ENCODE results near the gene ATP1B4. TPM values are rescaled to one million over a fixed set of nuclear protein-coding genes. Genes with fewer than 3 reads are reported as not detected.

ATP1B4 gene
- under 1 TPM in 1 of 4 donors, not detected in 3; 0.66 TPM for polyA plus RNA-seq
- long read RNA-seq, donor 1: 0 reads
- long read RNA-seq, donor 2: 0 reads
- long read RNA-seq, donor 3: 0 reads
- long read RNA-seq, donor 4: 0 reads
- long read RNA-seq, donor 5, partial matches to known transcripts: 0 of 1 reads
- long read RNA-seq, donor 5, other reads (novel, unspliced or antisense): 0 of 1 reads
- long read RNA-seq, donor 6: 0 reads
- long read RNA-seq, donor 7: 0 reads
- long read RNA-seq, donor 8, partial matches to known transcripts: 0 of 1 reads
- long read RNA-seq, donor 8, other reads (novel, unspliced or antisense): 0 of 1 reads
- long read RNA-seq, donor 9: 0 reads
- long read RNA-seq, donor 10: 0 reads

GRCh38 chrX:120361764-120362305 is at the start of gene ATP1B4:
ATP1B4 (plus strand) TSS chrX:120362089; CDS start chrX:120362169, 80 bp downstream.
- no peak within 1 kb of the TSS for H3K4me3 ChIP-seq (ENCODE audit: low read depth in 1 of 3, low read length in 3 of 3)
- no peaks in the 10 kb centered on the region for H3K36me3 ChIP-seq (ENCODE audit: control insufficient read depth in 3 of 3, insufficient read depth in 2 of 3, low read depth in 1 of 3, low read length in 3 of 3)
- 79 to 93% (median 89%) methylated on average over 9 of the region's 9 CpGs for WGBS, 3 donors
- no peaks in the 10 kb centered on the region for H3K4me1 ChIP-seq (ENCODE audit: control insufficient read depth in 3 of 3, insufficient read depth in 2 of 3, low read depth in 1 of 3, low read length in 2 of 3)
- no peaks in the 10 kb centered on the region for H3K9me3 ChIP-seq (ENCODE audit: control insufficient read depth in 2 of 2, insufficient read depth in 1 of 2, low read depth in 1 of 2, low read length in 1 of 2)
- H3K27ac ChIP-seq (ENCODE audit: low read depth in 1 of 3, low read length in 2 of 3): no peak within 1 kb of the TSS
- FAIRE-seq (no peak), DNase-seq (no peak)
- peaks cover 0 to 3% (median 0%) of the 10 kb centered on the region in 3 donors for H3K27me3 ChIP-seq (ENCODE audit: control insufficient read depth in 3 of 3, insufficient read depth in 3 of 3, low read length in 3 of 3)

GRCh38 chrX:120315776-120316175 is 46.1 kb upstream of the ATP1B4 start:
- no peak for DNase-seq
- Histone ChIP-seq H3K9me3 (ENCODE audit: control insufficient read depth in 2 of 2, insufficient read depth in 1 of 2, low read depth in 1 of 2, low read length in 1 of 2) (no peaks in the 10 kb centered on the region), H3K36me3 (ENCODE audit: control insufficient read depth in 3 of 3, insufficient read depth in 2 of 3, low read depth in 1 of 3, low read length in 3 of 3) (no peaks in the 10 kb centered on the region), H3K27me3 (ENCODE audit: control insufficient read depth in 3 of 3, insufficient read depth in 3 of 3, low read length in 3 of 3) (peaks cover 0 to 17% (median 2%) of the 10 kb centered on the region in 3 donors), H3K27ac (ENCODE audit: low read depth in 1 of 3, low read length in 2 of 3) (no peak overlapping the region), H3K4me3 (ENCODE audit: low read depth in 1 of 3, low read length in 3 of 3) (no peak overlapping the region), H3K4me1 (ENCODE audit: control insufficient read depth in 3 of 3, insufficient read depth in 2 of 3, low read depth in 1 of 3, low read length in 2 of 3) (no peaks in the 10 kb centered on the region)
- FAIRE-seq: no peak
- 18 to 40% (median 25%) methylated on average over 4 of the region's 4 CpGs for WGBS, 3 donors

- DNase-seq (peak in 1 of 2 donors; percentile 3), FAIRE-seq (peak; percentile 36)
- Histone ChIP-seq H3K27ac (ENCODE audit: low read depth in 1 of 3, low read length in 2 of 3) (no peak overlapping the region), H3K27me3 (ENCODE audit: control insufficient read depth in 3 of 3, insufficient read depth in 3 of 3, low read length in 3 of 3) (peaks cover 0 to 9% (median 0%) of the 10 kb centered on the region in 3 donors), H3K9me3 (ENCODE audit: control insufficient read depth in 2 of 2, insufficient read depth in 1 of 2, low read depth in 1 of 2, low read length in 1 of 2) (no peaks in the 10 kb centered on the region), H3K4me3 (ENCODE audit: low read depth in 1 of 3, low read length in 3 of 3) (no peak overlapping the region), H3K36me3 (ENCODE audit: control insufficient read depth in 3 of 3, insufficient read depth in 2 of 3, low read depth in 1 of 3, low read length in 3 of 3) (no peaks in the 10 kb centered on the region), H3K4me1 (ENCODE audit: control insufficient read depth in 3 of 3, insufficient read depth in 2 of 3, low read depth in 1 of 3, low read length in 2 of 3) (no peaks in the 10 kb centered on the region)
- WGBS, 3 donors: 31 to 64% (median 42%) methylated on average over 5 of the region's 5 CpGs
Measured at GRCh38 chrX:120316587-120317283, 45.2 kb upstream of the ATP1B4 start.

GRCh38 chrX:120318411-120318810 is 43.5 kb upstream of the ATP1B4 start:
- Histone ChIP-seq H3K27me3 (ENCODE audit: control insufficient read depth in 3 of 3, insufficient read depth in 3 of 3, low read length in 3 of 3) (peaks cover 0 to 2% (median 0%) of the 10 kb centered on the region in 3 donors), H3K4me3 (ENCODE audit: low read depth in 1 of 3, low read length in 3 of 3) (no peak overlapping the region), H3K4me1 (ENCODE audit: control insufficient read depth in 3 of 3, insufficient read depth in 2 of 3, low read depth in 1 of 3, low read length in 2 of 3) (no peaks in the 10 kb centered on the region), H3K36me3 (ENCODE audit: control insufficient read depth in 3 of 3, insufficient read depth in 2 of 3, low read depth in 1 of 3, low read length in 3 of 3) (no peaks in the 10 kb centered on the region), H3K27ac (ENCODE audit: low read depth in 1 of 3, low read length in 2 of 3) (no peak overlapping the region), H3K9me3 (ENCODE audit: control insufficient read depth in 2 of 2, insufficient read depth in 1 of 2, low read depth in 1 of 2, low read length in 1 of 2) (no peaks in the 10 kb centered on the region)
- DNase-seq (no peak), FAIRE-seq (no peak)
- WGBS, 3 donors: 55 to 73% (median 58%) methylated on average over 4 of the region's 4 CpGs

GRCh38 chrX:120321520-120322281 is 40.2 kb upstream of the ATP1B4 start:
- no peaks in the 10 kb centered on the region for H3K27me3 ChIP-seq (ENCODE audit: control insufficient read depth in 3 of 3, insufficient read depth in 3 of 3, low read length in 3 of 3)
- 62 to 79% (median 68%) methylated on average over 4 of the region's 4 CpGs for WGBS, 3 donors
- FAIRE-seq: no peak
- H3K9me3 ChIP-seq (ENCODE audit: control insufficient read depth in 2 of 2, insufficient read depth in 1 of 2, low read depth in 1 of 2, low read length in 1 of 2): no peaks in the 10 kb centered on the region
- H3K36me3 ChIP-seq (ENCODE audit: control insufficient read depth in 3 of 3, insufficient read depth in 2 of 3, low read depth in 1 of 3, low read length in 3 of 3): no peaks in the 10 kb centered on the region
- DNase-seq: no peak
- H3K4me3 ChIP-seq (ENCODE audit: low read depth in 1 of 3, low read length in 3 of 3): no peak overlapping the region
- no peak overlapping the region for H3K27ac ChIP-seq (ENCODE audit: low read depth in 1 of 3, low read length in 2 of 3)
- H3K4me1 ChIP-seq (ENCODE audit: control insufficient read depth in 3 of 3, insufficient read depth in 2 of 3, low read depth in 1 of 3, low read length in 2 of 3): no peaks in the 10 kb centered on the region

- no peak for DNase-seq
- no peaks in the 10 kb centered on the region for H3K9me3 ChIP-seq (ENCODE audit: control insufficient read depth in 2 of 2, insufficient read depth in 1 of 2, low read depth in 1 of 2, low read length in 1 of 2)
- 64 to 83% (median 64%) methylated on average over 2 of the region's 2 CpGs for WGBS, 3 donors
- no peak overlapping the region for H3K4me3 ChIP-seq (ENCODE audit: low read depth in 1 of 3, low read length in 3 of 3)
- no peak overlapping the region for H3K27ac ChIP-seq (ENCODE audit: low read depth in 1 of 3, low read length in 2 of 3)
- no peaks in the 10 kb centered on the region for H3K36me3 ChIP-seq (ENCODE audit: control insufficient read depth in 3 of 3, insufficient read depth in 2 of 3, low read depth in 1 of 3, low read length in 3 of 3)
- no peaks in the 10 kb centered on the region for H3K4me1 ChIP-seq (ENCODE audit: control insufficient read depth in 3 of 3, insufficient read depth in 2 of 3, low read depth in 1 of 3, low read length in 2 of 3)
- H3K27me3 ChIP-seq (ENCODE audit: control insufficient read depth in 3 of 3, insufficient read depth in 3 of 3, low read length in 3 of 3): no peaks in the 10 kb centered on the region
- FAIRE-seq: no peak
Measured at GRCh38 chrX:120331116-120331515, 30.8 kb upstream of the ATP1B4 start.

- no peaks in the 10 kb centered on the region for H3K27me3 ChIP-seq (ENCODE audit: control insufficient read depth in 3 of 3, insufficient read depth in 3 of 3, low read length in 3 of 3)
- DNase-seq (no peak), FAIRE-seq (no peak)
- no peak overlapping the region for H3K4me3 ChIP-seq (ENCODE audit: low read depth in 1 of 3, low read length in 3 of 3)
- no peak overlapping the region for H3K27ac ChIP-seq (ENCODE audit: low read depth in 1 of 3, low read length in 2 of 3)
- WGBS, 3 donors: 46 to 88% (median 71%) methylated on average over 1 of the region's 1 CpG
- no peaks in the 10 kb centered on the region for H3K4me1 ChIP-seq (ENCODE audit: control insufficient read depth in 3 of 3, insufficient read depth in 2 of 3, low read depth in 1 of 3, low read length in 2 of 3)
- H3K36me3 ChIP-seq (ENCODE audit: control insufficient read depth in 3 of 3, insufficient read depth in 2 of 3, low read depth in 1 of 3, low read length in 3 of 3): no peaks in the 10 kb centered on the region
- H3K9me3 ChIP-seq (ENCODE audit: control insufficient read depth in 2 of 2, insufficient read depth in 1 of 2, low read depth in 1 of 2, low read length in 1 of 2): peaks cover 0 to 3% of the 10 kb centered on the region in 2 donors
Measured at GRCh38 chrX:120332394-120332793, 29.5 kb upstream of the ATP1B4 start.

- Histone ChIP-seq H3K4me3 (ENCODE audit: low read depth in 1 of 3, low read length in 3 of 3) (no peak overlapping the region), H3K27me3 (ENCODE audit: control insufficient read depth in 3 of 3, insufficient read depth in 3 of 3, low read length in 3 of 3) (no peaks in the 10 kb centered on the region), H3K4me1 (ENCODE audit: control insufficient read depth in 3 of 3, insufficient read depth in 2 of 3, low read depth in 1 of 3, low read length in 2 of 3) (no peaks in the 10 kb centered on the region), H3K9me3 (ENCODE audit: control insufficient read depth in 2 of 2, insufficient read depth in 1 of 2, low read depth in 1 of 2, low read length in 1 of 2) (peaks cover 0 to 3% of the 10 kb centered on the region in 2 donors), H3K36me3 (ENCODE audit: control insufficient read depth in 3 of 3, insufficient read depth in 2 of 3, low read depth in 1 of 3, low read length in 3 of 3) (no peaks in the 10 kb centered on the region), H3K27ac (ENCODE audit: low read depth in 1 of 3, low read length in 2 of 3) (no peak overlapping the region)
- 30 to 61% (median 33%) methylated on average over 2 of the region's 2 CpGs for WGBS, 3 donors
- DNase-seq (no peak), FAIRE-seq (no peak)
Measured at GRCh38 chrX:120334151-120334550, 27.7 kb upstream of the ATP1B4 start.
